Measurements from ENCODE around the gene RPS21. TPM values are rescaled to one million over a fixed set of nuclear protein-coding genes. Genes with fewer than 3 reads are reported as not detected.

Gene RPS21
- total and polyA plus RNA-seq, 2 of the 13 experiments (the other 11 are each of a cell fraction or from before 2014, with no cell fraction given): 2,647 to 11,063 TPM

GRCh38 chr20:62344092-62344491, 42.8 kb upstream of the RPS21 start:
- no TSS peak for BruUV-seq (replicated peaks)
- FAIRE-seq (no peak), ATAC-seq (no peak), DNase-seq (ENCODE audit: low spot score) (no peak)
- 95% methylated on average over 5 of the region's 5 CpGs for WGBS (ENCODE audit: low lambda C conversion rate)
- in situ Hi-C loops (cut with HindIII; ENCODE audit: extremely low pct_ligation_motif_present, low pct_unique_long_range_greater_than_20kb) (no loop called here), intact Hi-C loops (cut with micrococcal nuclease; ENCODE audit: unreplicated experiment) (no loop called here)
- Histone ChIP-seq H3K36me3 (replicated peaks in 1 of 2; ENCODE audit: control insufficient read depth in 1 of 2, insufficient read depth in 2 of 2, low read length in 2 of 2) (peaks cover 20 to 49% of the 10 kb centered on the region in 2 experiments), H3K79me2 (ENCODE audit: insufficient read depth, low read length) (no peaks in the 10 kb centered on the region), H3K4me1 (ENCODE audit: insufficient read depth, low read length) (peaks cover 28% of the 10 kb centered on the region), H3K27me3 (ENCODE audit: control insufficient read depth in 1 of 2, insufficient read depth in 2 of 2, low read length in 2 of 2) (no peaks in the 10 kb centered on the region), H3K4me2 (ENCODE audit: low read depth, low read length) (no peak overlapping the region), H3K27ac (ENCODE audit: extremely low read length, insufficient read depth, low read length) (no peak overlapping the region), H2AFZ (ENCODE audit: low read length) (no peak overlapping the region), H3K4me3 (replicated peaks in 1 of 3; ENCODE audit: insufficient read depth in 1 of 3, low read depth in 2 of 3, low read length in 3 of 3) (no peak overlapping the region), H3K9me3 (ENCODE audit: low read length) (no peaks in the 10 kb centered on the region), H3K9ac (ENCODE audit: insufficient read depth, low read depth, low read length) (no peak overlapping the region), H4K20me1 (ENCODE audit: insufficient read depth, low read length) (no peaks in the 10 kb centered on the region)
- no peak for TF ChIP-seq ZNF777 (CRISPR knock-in tag; IDR thresholded peaks at IDR 0.05)
- no peak for TF ChIP-seq ZNF17 (CRISPR knock-in tag; IDR thresholded peaks at IDR 0.05)
- TF ChIP-seq MTF2 (CRISPR knock-in tag; IDR thresholded peaks at IDR 0.05; ENCODE audit: borderline replicate concordance): no peak
- TF ChIP-seq FOXC1 (CRISPR knock-in tag; IDR thresholded peaks at IDR 0.05; ENCODE audit: borderline replicate concordance): no peak
- no peak for TF ChIP-seq JUN (CRISPR knock-in tag; IDR thresholded peaks at IDR 0.05)
- no peak for TF ChIP-seq ZNF543 (CRISPR knock-in tag; IDR thresholded peaks at IDR 0.05)
- TF ChIP-seq ZBTB39 (CRISPR knock-in tag; IDR thresholded peaks at IDR 0.05): no peak
- TF ChIP-seq HNF1B (CRISPR knock-in tag; IDR thresholded peaks at IDR 0.05): no peak
- no peak for TF ChIP-seq LRRFIP1 (CRISPR knock-in tag; conservative IDR thresholded peaks at IDR 0.05)
- TF ChIP-seq KLF15 (CRISPR knock-in tag; IDR thresholded peaks at IDR 0.05; ENCODE audit: borderline replicate concordance): no peak
- TF ChIP-seq AHDC1 (CRISPR knock-in tag; IDR thresholded peaks at IDR 0.05; ENCODE audit: borderline replicate concordance): no peak
- TF ChIP-seq HNRNPUL1 (IDR thresholded peaks at IDR 0.05; ENCODE audit: low read depth, low read length): no peak
- CTCF ChIA-PET (ENCODE audit: low intra/inter-chr PET ratio, low total read pairs): no interaction called here
- POLR2A ChIA-PET: interaction anchor here (1.6 kb wide), 1 partner anchor 25 kb away, joined by 7 read pairs; no protein-coding TSS in a partner anchor

Measured in HepG2 (cell line).